Skin of body (tissue), 2 donors: ENCODE data around the gene NPC2. TPM values are rescaled to one million over a fixed set of nuclear protein-coding genes. Genes with fewer than 3 reads are reported as not detected.

Source experiments
- DNase-seq: peaks from one replicate; lab custom pipeline; 2025; lab: John Stamatoyannopoulos, UW
- total RNA-seq: library from RNA; depleted of rRNA; stranded (reverse); fragments of >200 nt; gene quantifications from one replicate; pipeline ENCODE4 v1.2.3, GENCODE V29; 2014

Gene NPC2
- total RNA-seq, 1 donor from 2014 or later: 97.0 TPM

DNA sequence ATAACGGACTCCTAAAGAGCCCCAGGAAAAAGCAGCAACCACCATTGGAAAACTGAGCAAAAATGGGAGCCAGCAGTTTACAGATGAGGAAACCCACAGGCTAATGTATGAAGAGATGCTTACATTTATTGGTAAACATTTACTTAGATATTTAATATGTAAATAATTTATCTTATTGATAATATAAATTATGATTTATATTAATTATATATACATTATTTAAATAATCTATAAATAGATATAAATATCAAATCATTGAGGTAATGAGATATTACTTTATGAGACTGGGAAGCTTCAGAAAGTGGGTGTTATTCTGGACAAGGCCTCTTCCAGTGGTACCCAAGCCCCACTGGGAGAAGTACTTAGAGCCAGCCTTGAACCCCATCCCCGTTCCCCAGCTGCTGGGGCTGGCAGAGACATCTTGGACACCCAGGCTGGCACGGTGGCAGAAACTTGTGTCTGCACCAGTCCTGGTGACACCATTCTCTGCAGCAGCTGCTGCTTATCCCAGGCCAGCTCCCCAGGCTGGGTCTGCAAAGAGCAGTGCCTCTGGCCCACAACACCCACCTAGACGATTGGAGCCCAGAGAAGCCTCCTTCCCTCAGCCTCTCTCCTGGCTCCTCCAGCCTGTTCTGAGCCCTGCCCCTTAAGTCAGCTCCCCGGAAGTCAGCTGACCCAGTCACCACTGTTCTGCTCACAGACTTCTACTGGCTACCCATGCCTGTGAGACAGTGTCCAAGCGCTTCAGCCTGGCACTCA is 26.4 kb upstream of the NPC2 start:
- no peak for DNase-seq

GRCh38 chr14:74518221-74518620 is 25.1 kb upstream of the NPC2 start:
- DNase-seq: no peak

GRCh38 chr14:74517731-74518130 is 24.6 kb upstream of the NPC2 start:
- no peak for DNase-seq

- no peak for DNase-seq
Observed at GRCh38 chr14:74516451-74517160, 23.5 kb upstream of the NPC2 start.

GRCh38 chr14:74515891-74516412 is 22.8 kb upstream of the NPC2 start:
- no peak for DNase-seq

GRCh38 chr14:74514471-74514941 is 21.4 kb upstream of the NPC2 start:
- DNase-seq: no peak

DNA sequence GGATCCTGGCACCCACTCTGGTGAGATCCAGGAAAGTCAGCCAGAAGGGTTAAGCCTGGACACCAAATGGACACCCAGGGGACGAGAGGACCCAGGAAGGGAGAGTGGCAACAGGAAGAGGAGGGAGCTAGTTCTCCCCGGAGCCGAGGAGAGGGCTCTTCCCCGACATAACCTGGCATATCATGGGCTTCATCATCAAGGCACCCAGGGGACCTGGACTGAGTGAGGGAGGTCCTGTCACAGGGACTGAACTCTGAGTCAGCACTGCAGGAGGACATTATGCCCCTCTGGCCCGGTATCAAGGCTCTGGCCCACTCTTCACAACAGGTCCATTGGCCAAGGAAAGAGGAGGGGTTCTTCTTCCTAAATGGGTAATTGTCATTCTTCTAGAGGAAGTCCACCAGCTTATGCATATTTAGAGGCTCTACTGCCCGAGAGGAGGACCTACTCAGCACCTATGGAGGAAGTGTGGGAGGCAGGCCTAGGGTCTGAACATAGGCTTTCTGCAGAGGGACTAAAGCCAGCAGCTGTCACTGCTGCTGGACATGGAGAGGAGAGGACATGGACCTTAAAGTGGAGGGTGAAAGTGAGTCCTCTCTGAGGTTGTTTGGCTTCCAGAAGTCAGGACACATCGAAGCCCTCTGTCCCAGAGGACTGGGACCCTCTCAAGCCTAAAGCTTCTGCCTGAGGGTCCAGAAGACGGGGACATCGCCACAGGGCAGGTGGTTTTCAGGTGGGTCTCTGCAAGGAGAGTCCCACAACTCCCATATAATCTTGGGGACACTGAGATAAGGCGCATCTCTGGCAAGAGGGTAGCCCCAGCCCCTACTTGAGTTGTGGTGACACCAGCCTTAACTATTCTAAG is 19.1 kb upstream of the NPC2 start:
- DNase-seq: no peak

DNA sequence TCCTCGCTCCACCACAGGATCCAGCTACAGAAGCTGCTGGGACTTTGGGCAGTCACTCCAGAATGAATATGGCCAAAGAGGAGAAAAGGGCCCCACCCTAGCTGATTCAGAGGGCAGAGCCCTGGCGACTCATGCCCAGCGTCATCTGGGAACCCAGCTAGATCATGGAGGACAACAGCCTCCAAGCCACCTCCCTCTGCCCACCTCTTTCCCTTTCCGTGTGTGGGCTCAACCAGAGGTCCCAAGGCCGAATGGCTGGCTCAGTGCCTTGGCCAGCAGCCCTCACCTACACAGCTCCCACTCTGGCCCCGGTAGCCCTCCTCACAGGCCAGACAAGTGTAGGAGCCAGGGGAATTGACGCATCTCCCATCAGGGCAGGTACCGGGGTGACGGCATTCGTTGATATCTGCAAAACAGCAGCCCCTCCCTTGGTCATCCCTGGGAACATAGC is 17.9 kb upstream of the NPC2 start:
- no peak for DNase-seq

GRCh38 chr14:74510223-74510931 is 17.3 kb upstream of the NPC2 start:
- no peak for DNase-seq

GRCh38 chr14:74509587-74510222 is 16.6 kb upstream of the NPC2 start:
- DNase-seq: no peak

- DNase-seq: no peak
Observed at GRCh38 chr14:74508844-74509428, 15.8 kb upstream of the NPC2 start.

DNA sequence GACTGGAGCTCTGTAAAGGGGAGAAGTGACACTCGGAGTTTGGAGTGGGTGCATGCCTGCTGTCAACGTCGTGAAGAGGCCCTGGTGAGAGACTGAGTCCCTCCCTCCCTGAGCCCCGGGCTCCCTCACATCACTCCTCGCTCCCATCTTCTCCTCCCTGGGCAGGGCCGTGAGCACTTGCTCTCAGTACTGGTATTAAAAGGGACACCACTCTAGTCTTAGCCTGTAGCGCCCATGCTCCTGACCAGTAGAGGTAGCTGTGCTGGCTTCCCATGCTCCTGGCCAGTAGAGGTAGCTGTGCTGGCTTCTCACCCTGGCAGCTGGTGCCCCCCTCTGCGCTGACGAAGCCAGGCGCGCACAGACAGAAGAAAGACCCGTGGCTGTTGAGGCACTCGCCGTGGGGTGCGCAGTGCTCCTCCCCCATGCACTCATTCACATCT is 15.2 kb upstream of the NPC2 start:
- DNase-seq: no peak

DNA sequence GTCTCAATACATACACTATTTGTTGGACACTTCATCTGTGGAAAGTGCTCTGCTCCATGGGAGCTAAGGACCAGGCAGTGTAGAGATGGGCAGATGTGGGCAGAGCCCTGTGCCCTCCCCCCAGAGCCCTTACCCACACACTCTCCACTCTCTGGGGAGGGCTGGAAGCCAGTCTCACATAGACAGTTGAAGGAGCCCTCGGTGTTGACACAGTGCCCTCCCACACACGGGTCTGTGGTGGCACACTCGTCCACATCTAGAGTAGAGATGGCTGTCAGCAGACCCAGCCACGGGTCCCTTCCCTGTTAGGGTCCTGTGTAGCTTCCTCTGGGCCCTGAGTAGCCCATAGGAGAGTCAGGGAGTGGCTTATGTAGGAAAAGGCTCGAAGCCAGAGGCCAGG is 14.7 kb upstream of the NPC2 start:
- DNase-seq: no peak

GRCh38 chr14:74507085-74507484 is 14.0 kb upstream of the NPC2 start:
- DNase-seq: no peak

DNA sequence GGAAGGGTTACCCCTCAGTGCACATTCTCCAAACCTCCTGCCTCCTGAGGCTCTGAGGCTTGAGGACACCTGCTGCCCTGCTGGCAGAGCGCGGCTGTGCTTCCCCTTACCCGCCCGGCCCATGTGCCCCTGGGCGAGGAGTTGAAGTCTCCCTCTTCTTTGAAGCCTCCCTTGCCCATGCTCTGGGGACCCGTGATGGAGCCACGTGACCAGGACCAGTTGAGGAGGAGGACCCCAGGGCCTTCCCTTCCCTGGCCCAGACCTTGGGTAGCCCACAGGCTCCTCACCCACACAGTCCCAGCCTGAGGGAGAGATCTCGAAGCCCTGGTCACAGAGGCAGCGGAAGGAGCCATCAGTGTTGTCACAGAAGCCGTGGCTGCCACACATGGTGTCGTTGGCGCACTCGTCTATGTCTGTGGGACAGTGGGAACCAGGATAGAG is 13.3 kb upstream of the NPC2 start:
- no peak for DNase-seq

DNA sequence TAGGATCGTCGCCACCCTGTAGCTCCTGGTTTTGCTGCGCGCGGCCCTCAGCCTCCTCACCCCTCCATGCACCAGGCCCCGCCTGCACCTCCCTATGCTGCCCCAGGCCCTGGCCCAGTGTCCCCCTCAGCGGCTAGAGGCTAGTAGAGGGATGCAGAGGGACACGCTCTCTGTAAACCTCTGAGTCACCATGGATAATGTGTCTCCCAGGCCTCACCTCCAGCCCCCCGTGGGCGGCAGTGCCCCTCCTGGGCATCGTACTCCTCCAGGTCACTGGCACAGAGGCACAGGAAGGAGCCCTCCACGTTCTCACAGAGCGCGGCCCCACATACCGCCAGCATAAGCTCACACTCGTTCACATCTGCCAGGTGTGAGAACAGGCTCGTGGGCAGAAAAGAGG is 12.7 kb upstream of the NPC2 start:
- no peak for DNase-seq

DNA sequence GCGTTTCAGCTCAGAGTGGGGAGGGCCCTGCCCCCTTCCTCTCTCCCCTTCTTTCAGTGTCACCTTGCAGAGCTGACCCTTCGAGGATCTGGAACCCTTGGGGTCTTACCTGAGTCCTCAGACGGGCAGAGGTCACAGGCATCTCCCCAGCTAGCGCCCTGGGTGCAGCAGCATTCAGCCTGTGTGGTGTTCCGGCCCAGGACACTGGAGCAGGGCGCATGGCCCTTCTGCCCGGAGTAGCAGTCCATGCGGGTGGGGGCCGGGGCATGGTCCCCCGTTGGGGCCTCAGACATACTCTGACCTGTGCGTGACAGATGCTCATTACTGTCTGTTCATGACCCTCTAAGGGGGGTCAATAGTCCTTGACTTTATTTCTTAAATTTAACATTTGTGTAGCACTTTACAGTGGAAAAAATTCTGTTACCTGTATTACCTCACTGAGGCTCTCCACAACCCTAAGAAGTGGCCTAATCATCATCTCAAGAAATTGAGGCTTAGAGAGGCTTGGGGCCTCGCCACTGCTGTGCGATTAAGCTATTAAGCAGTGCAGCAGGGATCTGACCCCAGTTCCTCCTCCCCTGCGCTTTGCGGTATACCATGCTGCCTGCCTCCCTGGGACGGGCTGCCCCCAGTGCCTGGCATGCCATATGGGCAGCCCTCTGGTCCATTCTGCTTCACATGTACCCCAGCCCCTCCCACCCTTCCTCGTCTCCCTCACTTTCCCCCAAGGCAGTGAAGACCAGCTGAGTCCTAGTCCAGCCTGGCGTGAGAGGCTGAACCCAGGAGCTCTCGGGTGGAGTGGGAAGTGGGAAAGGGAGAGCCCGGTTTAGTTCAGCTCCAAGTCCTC is 12.0 kb upstream of the NPC2 start:
- DNase-seq: no peak

DNA sequence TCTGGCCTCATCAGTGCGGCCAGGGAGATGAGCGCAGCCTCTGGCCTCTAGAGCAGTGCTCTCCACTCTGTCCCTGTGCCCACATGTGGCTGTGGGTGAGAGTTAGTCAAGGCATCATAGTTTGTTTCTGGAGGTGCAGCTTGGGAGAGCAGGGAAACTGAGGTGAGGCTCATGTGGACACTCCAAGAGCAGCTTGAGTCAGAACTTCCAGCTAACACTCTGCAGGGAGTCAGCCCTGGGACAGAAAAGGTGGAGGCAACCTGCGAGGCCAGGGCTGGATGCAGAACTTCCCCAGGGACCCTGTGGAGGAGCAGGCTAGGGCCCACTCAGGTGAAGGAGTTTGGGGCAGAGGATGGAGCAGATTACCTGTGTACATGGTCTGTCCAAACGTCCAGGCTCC is 11.3 kb upstream of the NPC2 start:
- no peak for DNase-seq

GRCh38 chr14:74503938-74504335 is 10.8 kb upstream of the NPC2 start:
- no peak for DNase-seq
